Osteocyte (in vitro differentiated cells): ENCODE data around the gene ANAPC2. TPM values are rescaled to one million over a fixed set of nuclear protein-coding genes. Genes with fewer than 3 reads are reported as not detected.

Experiments used
- DNase-seq: peaks from one replicate; pipeline ENCODE4 v3.0.0; 2021; ENCODE audit warnings: mixed read lengths; ENCODE audit not compliant: unreplicated experiment; ENCODE audit errors: extremely low spot score
- H3K27ac Mint-ChIP-seq: one replicate; pipeline ENCODE4 v1.8.0; 2021; ENCODE audit warnings: mild to moderate bottlenecking, mixed read lengths; ENCODE audit not compliant: unreplicated experiment
- H3K27me3 Mint-ChIP-seq: one replicate; pipeline ENCODE4 v1.8.0; 2021; ENCODE audit warnings: mixed read lengths; ENCODE audit not compliant: unreplicated experiment
- H3K36me3 Mint-ChIP-seq: one replicate; pipeline ENCODE4 v1.8.0; 2021; ENCODE audit warnings: mixed read lengths; ENCODE audit not compliant: unreplicated experiment
- H3K4me1 Mint-ChIP-seq: one replicate; pipeline ENCODE4 v1.8.0; 2021; ENCODE audit warnings: mixed read lengths; ENCODE audit not compliant: unreplicated experiment
- H3K4me3 Mint-ChIP-seq: one replicate; pipeline ENCODE4 v1.8.0; 2021; ENCODE audit warnings: mild to moderate bottlenecking, moderate library complexity, mixed read lengths; ENCODE audit not compliant: unreplicated experiment
- H3K9me3 Mint-ChIP-seq: one replicate; pipeline ENCODE4 v1.8.0; 2021; ENCODE audit warnings: mixed read lengths; ENCODE audit not compliant: unreplicated experiment
- total RNA-seq: library from RNA; stranded (reverse); gene quantifications from 2 replicates; pipeline ENCODE4 v1.2.1, GENCODE V29; 2021
- TF ChIP-seq, protein P1 (sequence below): fragments of 200-600 bp; sonication (generic); IDR thresholded peaks from 2 replicates; pipeline ENCODE4 v1.5.0; 2021; ENCODE audit warnings: antibody characterized with exemption, mild to moderate bottlenecking, moderate library complexity

ANAPC2 gene
- total RNA-seq, 1 donor from 2014 or later = 61.0 TPM

DNA sequence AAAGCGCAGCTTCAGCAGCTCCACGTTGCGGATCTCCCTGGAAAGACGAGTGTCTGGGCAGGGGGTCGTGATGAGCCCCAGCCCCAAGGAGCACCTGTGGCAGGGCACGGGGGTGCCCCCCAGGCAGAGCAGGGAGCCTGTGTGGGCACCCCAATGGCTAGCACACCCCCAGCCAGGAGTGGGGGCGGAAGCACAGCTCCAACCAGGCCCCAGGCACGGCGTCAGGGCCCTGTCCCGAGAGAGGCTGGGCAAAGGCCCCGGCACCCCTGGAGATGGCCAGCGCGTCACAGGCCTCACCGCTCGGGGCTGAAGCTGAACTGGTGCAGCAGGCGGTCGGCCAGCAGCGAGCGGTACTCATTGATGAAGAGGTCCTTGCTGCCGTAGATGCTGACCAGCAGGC is 7.9 kb downstream of the ANAPC2 start:
- no peaks in the 10 kb centered on the region for H3K27me3 Mint-ChIP-seq
- TF ChIP-seq, protein P1, sequence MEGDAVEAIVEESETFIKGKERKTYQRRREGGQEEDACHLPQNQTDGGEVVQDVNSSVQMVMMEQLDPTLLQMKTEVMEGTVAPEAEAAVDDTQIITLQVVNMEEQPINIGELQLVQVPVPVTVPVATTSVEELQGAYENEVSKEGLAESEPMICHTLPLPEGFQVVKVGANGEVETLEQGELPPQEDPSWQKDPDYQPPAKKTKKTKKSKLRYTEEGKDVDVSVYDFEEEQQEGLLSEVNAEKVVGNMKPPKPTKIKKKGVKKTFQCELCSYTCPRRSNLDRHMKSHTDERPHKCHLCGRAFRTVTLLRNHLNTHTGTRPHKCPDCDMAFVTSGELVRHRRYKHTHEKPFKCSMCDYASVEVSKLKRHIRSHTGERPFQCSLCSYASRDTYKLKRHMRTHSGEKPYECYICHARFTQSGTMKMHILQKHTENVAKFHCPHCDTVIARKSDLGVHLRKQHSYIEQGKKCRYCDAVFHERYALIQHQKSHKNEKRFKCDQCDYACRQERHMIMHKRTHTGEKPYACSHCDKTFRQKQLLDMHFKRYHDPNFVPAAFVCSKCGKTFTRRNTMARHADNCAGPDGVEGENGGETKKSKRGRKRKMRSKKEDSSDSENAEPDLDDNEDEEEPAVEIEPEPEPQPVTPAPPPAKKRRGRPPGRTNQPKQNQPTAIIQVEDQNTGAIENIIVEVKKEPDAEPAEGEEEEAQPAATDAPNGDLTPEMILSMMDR = no peak
- H3K4me1 Mint-ChIP-seq = peaks cover 2% of the 10 kb centered on the region
- H3K4me3 Mint-ChIP-seq = no peak overlapping the region
- no peak overlapping the region for H3K27ac Mint-ChIP-seq
- no peak for DNase-seq
- no peaks in the 10 kb centered on the region for H3K9me3 Mint-ChIP-seq
- H3K36me3 Mint-ChIP-seq = peaks cover 14% of the 10 kb centered on the region

DNA sequence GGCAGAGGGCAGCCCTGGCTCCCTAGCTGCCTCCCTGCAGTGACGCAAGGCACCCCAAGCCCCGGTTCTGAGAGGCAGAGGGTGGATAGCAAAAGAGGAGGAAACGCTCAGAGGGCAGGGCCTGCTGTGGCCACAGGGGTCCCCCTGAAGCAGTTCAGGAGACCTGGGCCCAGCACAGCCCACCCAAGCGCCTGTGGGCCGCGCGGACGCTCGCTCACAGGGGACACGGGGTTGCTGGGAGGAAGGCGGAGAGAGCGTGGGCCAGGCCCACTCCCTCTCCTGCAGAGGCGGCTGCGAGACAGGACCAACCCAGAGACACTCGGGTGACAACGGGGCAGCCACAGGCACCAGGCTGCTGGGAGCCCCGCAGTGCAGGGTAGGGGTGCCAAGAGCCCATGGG is 8.6 kb downstream of the ANAPC2 start:
- DNase-seq = no peak
- H3K36me3 Mint-ChIP-seq = peaks cover 14% of the 10 kb centered on the region
- no peak overlapping the region for H3K27ac Mint-ChIP-seq
- no peak overlapping the region for H3K4me3 Mint-ChIP-seq
- peaks cover 2% of the 10 kb centered on the region for H3K4me1 Mint-ChIP-seq
- H3K9me3 Mint-ChIP-seq = no peaks in the 10 kb centered on the region
- no peaks in the 10 kb centered on the region for H3K27me3 Mint-ChIP-seq
- TF ChIP-seq, protein P1 = no peak

DNA sequence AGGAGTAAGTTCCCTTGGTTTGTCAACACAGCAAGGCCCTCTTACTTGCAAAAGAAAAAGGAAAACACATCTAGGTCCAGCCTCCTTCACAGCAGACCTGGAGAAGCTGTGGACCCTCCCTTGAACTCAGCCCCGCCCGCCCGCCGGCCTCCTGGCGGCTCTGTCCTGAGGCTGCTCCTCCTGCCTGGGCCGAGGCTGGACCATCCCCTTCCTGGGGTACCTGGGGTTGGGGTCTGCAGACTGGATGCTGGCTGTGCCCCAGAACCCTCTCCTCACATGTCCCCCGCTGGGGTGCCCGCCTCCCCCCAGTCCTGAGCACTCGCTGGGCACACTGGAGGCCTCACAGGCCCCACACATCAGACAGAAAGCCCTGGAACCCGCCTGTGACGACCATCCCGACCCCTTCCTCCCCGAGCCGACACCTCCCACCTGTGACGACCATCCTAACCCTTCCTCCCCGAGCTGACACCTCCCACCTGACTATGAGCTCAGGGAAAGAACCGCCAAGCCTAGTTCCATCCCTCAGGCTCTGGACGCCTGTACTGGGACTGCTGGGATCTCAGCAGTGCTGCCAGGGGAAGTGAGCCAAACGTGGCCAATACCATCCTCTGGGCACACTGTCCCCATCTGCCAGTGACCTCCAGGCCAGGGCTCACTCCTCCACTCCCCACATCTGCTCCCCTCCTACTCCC is 9.3 kb downstream of the ANAPC2 start:
- DNase-seq = no peak
- H3K4me1 Mint-ChIP-seq = peaks cover 2% of the 10 kb centered on the region
- H3K4me3 Mint-ChIP-seq = no peak overlapping the region
- H3K27me3 Mint-ChIP-seq = no peaks in the 10 kb centered on the region
- no peak overlapping the region for H3K27ac Mint-ChIP-seq
- H3K36me3 Mint-ChIP-seq = peaks cover 12% of the 10 kb centered on the region
- TF ChIP-seq, protein P1 = no peak
- no peaks in the 10 kb centered on the region for H3K9me3 Mint-ChIP-seq

DNA sequence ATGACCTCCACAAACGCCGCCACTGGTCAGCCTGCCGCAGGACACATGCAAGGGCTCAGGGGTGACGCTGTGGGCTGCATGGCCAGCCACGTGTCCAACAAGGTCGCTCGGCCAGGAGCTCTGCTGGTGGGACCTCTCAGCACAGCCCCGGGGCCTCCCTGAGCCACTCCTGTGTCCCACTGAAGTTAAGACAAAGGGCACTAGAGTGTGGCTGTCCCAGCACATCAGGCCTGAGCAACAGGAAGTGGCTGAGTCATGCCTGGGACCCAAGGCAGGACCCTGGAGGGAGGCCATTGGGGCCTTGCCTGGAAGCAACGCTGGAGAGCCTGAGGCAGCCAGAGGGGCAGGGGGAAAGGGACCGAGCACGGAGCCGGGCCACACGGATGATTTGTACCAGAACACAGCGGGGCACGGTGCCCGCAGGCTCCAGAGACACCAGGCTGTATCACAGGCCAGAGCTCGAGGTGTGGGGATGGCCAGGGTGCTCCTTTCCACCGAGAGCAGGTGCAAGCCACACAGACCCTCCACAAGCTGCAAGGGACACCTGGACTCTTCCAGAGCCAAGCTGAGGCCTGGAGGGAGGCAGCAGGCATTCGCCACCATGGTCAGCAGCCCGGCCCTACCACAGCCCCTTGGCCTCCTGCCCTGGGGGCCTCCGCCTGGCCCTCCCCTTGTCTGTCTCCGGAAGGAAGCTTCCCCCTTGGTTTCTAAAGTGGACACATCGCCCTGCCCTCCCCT is 10.0 kb downstream of the ANAPC2 start:
- Mint-ChIP-seq H3K4me3 (no peak overlapping the region), H3K36me3 (peaks cover 11% of the 10 kb centered on the region), H3K27ac (no peak overlapping the region), H3K4me1 (peaks cover 2% of the 10 kb centered on the region), H3K9me3 (no peaks in the 10 kb centered on the region), H3K27me3 (no peaks in the 10 kb centered on the region)
- no peak for DNase-seq
- TF ChIP-seq, protein P1 = no peak
